CD14-positive monocyte (primary cell): ENCODE data around the gene ZNRF4. TPM values are rescaled to one million over a fixed set of nuclear protein-coding genes. Genes with fewer than 3 reads are reported as not detected.
"Not testable (repeated sequence)": the region's sequence is repeated elsewhere in the genome, so short reads cannot be mapped to it uniquely, and the experiment has no call there.

Experiments used
- DNase-seq, 3 donors: peaks; one replicate each; pipeline ENCODE4 v3.0.0-alpha.2; 2011 to 2022
- H2AFZ ChIP-seq: 2 replicates; pipeline ENCODE4 v1.6.0; 2012; ENCODE audit warnings: mild to moderate bottlenecking, low read depth, low read length, inconsistent platforms; ENCODE audit not compliant: insufficient read depth, poor library complexity, severe bottlenecking
- H3K27ac ChIP-seq, 2 donors: 1 replicate in 1 of 2; 2 replicates in 1 of 2; pipeline ENCODE4 v1.5.1; 2012 to 2013; ENCODE audit warnings: low read length in 2 of 2, control low read depth in 1 of 2, inconsistent platforms in 1 of 2, low read depth in 1 of 2, mild to moderate bottlenecking in 1 of 2
- H3K27me3 ChIP-seq, 2 donors: one replicate each; pipeline versions ENCODE4 v1.6.0 to v1.6.1; 2011 to 2013; ENCODE audit warnings: low read length in 2 of 2; ENCODE audit not compliant: control insufficient read depth in 2 of 2, insufficient read depth in 2 of 2
- H3K36me3 ChIP-seq, 2 donors: replicated peaks in 1 of 2; 1 replicate in 1 of 2; 2 replicates in 1 of 2; pipeline versions ENCODE4 v1.5.1 to v1.6.1; 2012 to 2013; ENCODE audit warnings: low read length in 2 of 2, control low read depth in 1 of 2, inconsistent platforms in 1 of 2, mild to moderate bottlenecking in 1 of 2; ENCODE audit not compliant: insufficient read depth in 2 of 2, control insufficient read depth in 1 of 2
- H3K4me1 ChIP-seq, 2 donors: 1 replicate in 1 of 2; 2 replicates in 1 of 2; pipeline versions ENCODE4 v1.5.1 to v1.6.1; 2012 to 2013; ENCODE audit warnings: low read length in 2 of 2, control low read depth in 1 of 2, inconsistent platforms in 1 of 2, mild to moderate bottlenecking in 1 of 2, moderate library complexity in 1 of 2; ENCODE audit not compliant: insufficient read depth in 2 of 2, control insufficient read depth in 1 of 2
- H3K4me2 ChIP-seq: replicated peaks from 2 replicates; pipeline ENCODE3; 2012; ENCODE audit warnings: low read length, moderate library complexity, mild to moderate bottlenecking; ENCODE audit not compliant: poor library complexity, severe bottlenecking; ENCODE audit errors: extremely low read depth
- H3K4me3 ChIP-seq, 3 experiments: fragments of 200-600 bp in 1 of 3; sonication (generic) in 1 of 3; replicated peaks in 1 of 3; 1 replicate in 2 of 3; 2 replicates in 1 of 3; pipeline ENCODE4 v1.5.1; 2011 to 2013; ENCODE audit warnings: low read length in 3 of 3, mild to moderate bottlenecking in 3 of 3, control low read depth in 2 of 3, low read depth in 2 of 3, inconsistent platforms in 1 of 3, moderate library complexity in 1 of 3
- H3K79me2 ChIP-seq: 2 replicates; pipeline ENCODE4 v1.6.0; 2012; ENCODE audit warnings: mild to moderate bottlenecking, control low read depth, inconsistent platforms, low read length, moderate library complexity; ENCODE audit not compliant: insufficient read depth
- H3K9ac ChIP-seq: 2 replicates; pipeline ENCODE4 v1.6.0; 2017; ENCODE audit warnings: low read length, mild to moderate bottlenecking; ENCODE audit not compliant: insufficient read depth, poor library complexity, severe bottlenecking
- H3K9me3 ChIP-seq, 2 donors: replicated peaks in 1 of 2; 1 replicate in 1 of 2; 2 replicates in 1 of 2; pipeline versions ENCODE4 v1.5.1 to v1.6.1; 2012 to 2013; ENCODE audit warnings: low read length in 2 of 2, control low read depth in 1 of 2; ENCODE audit not compliant: control insufficient read depth in 1 of 2, insufficient read depth in 1 of 2
- H4K20me1 ChIP-seq: 2 replicates; pipeline ENCODE4 v1.6.0; 2012; ENCODE audit warnings: mild to moderate bottlenecking, low read length, control low read depth, moderate library complexity; ENCODE audit not compliant: insufficient read depth
- H3K27ac Mint-ChIP-seq, 7 donors: one replicate each; pipeline ENCODE4 v1.8.0; 2020; ENCODE audit warnings: mild to moderate bottlenecking in 7 of 7, mixed read lengths in 7 of 7, moderate library complexity in 6 of 7, inconsistent platforms in 2 of 7
- H3K27me3 Mint-ChIP-seq, 3 donors: one replicate each; pipeline ENCODE4 v1.8.0; 2021 to 2022; ENCODE audit warnings: low read depth in 3 of 3, mild to moderate bottlenecking in 3 of 3, mixed read lengths in 3 of 3, moderate library complexity in 3 of 3, inconsistent platforms in 1 of 3
- H3K36me3 Mint-ChIP-seq, 2 donors: one replicate each; pipeline ENCODE4 v1.8.0; 2020; ENCODE audit warnings: mixed read lengths in 2 of 2, inconsistent platforms in 1 of 2, mild to moderate bottlenecking in 1 of 2
- H3K4me1 Mint-ChIP-seq: one replicate; pipeline ENCODE4 v1.8.0; 2020; ENCODE audit warnings: mild to moderate bottlenecking, mixed read lengths
- H3K4me3 Mint-ChIP-seq, 2 donors: one replicate each; pipeline ENCODE4 v1.8.0; 2020; ENCODE audit warnings: mild to moderate bottlenecking in 2 of 2, mixed read lengths in 2 of 2, moderate library complexity in 1 of 2
- H3K9me3 Mint-ChIP-seq, 7 donors: one replicate each; pipeline ENCODE4 v1.8.0; 2020 to 2022; ENCODE audit warnings: mixed read lengths in 7 of 7, mild to moderate bottlenecking in 6 of 7, moderate library complexity in 6 of 7, inconsistent platforms in 2 of 7
- CTCF ChIP-seq: fragments of 200-600 bp; IDR thresholded peaks from one replicate; pipeline ENCODE4 v1.8.0; 2022; ENCODE audit warnings: antibody characterized with exemption, mild to moderate bottlenecking
- WGBS: methylation state at CpG from one replicate; pipeline ENCODE4 v1.1.5; 2013; ENCODE audit warnings: missing lambda C conversion rate; ENCODE audit not compliant: insufficient coverage; 5-methylcytosine and 5-hydroxymethylcytosine counted together
- intact Hi-C, 2 donors: fragments of 100-400 bp; cut with micrococcal nuclease; formaldehyde crosslinking; loops; one replicate each; pipeline versions ENCODE4 v1.15.0 to v1.15.1; 2023
- polyA minus RNA-seq: library from RNA; depleted of rRNA, polyadenylated mRNA; stranded (reverse); fragments of >200 nt; gene quantifications from 2 replicates; pipeline ENCODE4 v1.2.3, GENCODE V29; 2012
- polyA plus RNA-seq, 3 donors: library from polyadenylated mRNA; depleted of rRNA in 1 of 3; unstranded in 2 of 3; stranded (reverse) in 1 of 3; fragments of 300-500 nt in 2 of 3; fragments of >200 nt in 1 of 3; fragmentation: Illumina TruSeq in 2 of 3; gene quantifications; 1 replicate in 2 of 3; 2 replicates in 1 of 3; pipeline ENCODE4 v1.2.3, GENCODE V29; 2012 to 2021
- total RNA-seq, 12 experiments: library from RNA in 1 of 12; stranded (reverse) in 1 of 12; fragments of 120-200 nt in 1 of 12; gene quantifications; one replicate each; pipeline ENCODE4 v1.2.4 and lab custom pipeline; 2013 to 2026; ENCODE audit warnings: mixed read lengths in 6 of 12, inconsistent platforms in 1 of 12

ZNRF4 gene
- total RNA-seq (2013): not detected
- polyA plus RNA-seq (not detected), polyA minus RNA-seq (not detected in 2 replicates), total RNA-seq (lab: John Stamatoyannopoulos, UW) (0 to 0.17 (median 0) reads per million in 11 experiments)

GRCh38 chr19:5455367-5456129 lies at the start of gene ZNRF4:
ZNRF4 (plus strand) TSS chr19:5455417; CDS start chr19:5455492, 75 bp downstream.
- H3K27ac Mint-ChIP-seq: no peak within 1 kb of the TSS
- Histone ChIP-seq H3K9me3 (peaks cover 0 to 15% of the 10 kb centered on the region in 2 donors), H3K27me3 (no peaks in the 10 kb centered on the region), H3K4me1 (no peaks in the 10 kb centered on the region), H3K9ac (no peak within 1 kb of the TSS), H3K79me2 (no peaks in the 10 kb centered on the region), H2AFZ (no peak within 1 kb of the TSS), H3K4me3 (no peak within 1 kb of the TSS), H3K4me2 (no peak within 1 kb of the TSS), H4K20me1 (no peaks in the 10 kb centered on the region), H3K27ac (no peak within 1 kb of the TSS), H3K36me3 (no peaks in the 10 kb centered on the region)
- peaks cover 0 to 4% (median 3%) of the 10 kb centered on the region in 3 donors for H3K27me3 Mint-ChIP-seq
- TF ChIP-seq CTCF: no peak
- intact Hi-C loops: no loop called here
- H3K9me3 Mint-ChIP-seq: peaks cover 2 to 18% (median 10%) of the 10 kb centered on the region in 7 donors
- no peaks in the 10 kb centered on the region for H3K36me3 Mint-ChIP-seq
- no peak within 1 kb of the TSS for H3K4me3 Mint-ChIP-seq
- DNase-seq: no peak
- H3K4me1 Mint-ChIP-seq: peaks cover 2% of the 10 kb centered on the region
- WGBS: 94% methylated on average over 62 of the region's 62 CpGs

- H4K20me1 ChIP-seq, H3K36me3 Mint-ChIP-seq, H3K79me2 ChIP-seq, H3K4me1 Mint-ChIP-seq, H3K4me2 ChIP-seq, H3K4me3 Mint-ChIP-seq, H3K27me3 Mint-ChIP-seq, H3K27ac Mint-ChIP-seq, H3K9ac ChIP-seq, H3K4me3 ChIP-seq, H3K9me3 ChIP-seq, H3K36me3 ChIP-seq, H3K27me3 ChIP-seq, DNase-seq, H3K4me1 ChIP-seq, H3K27ac ChIP-seq, H2AFZ ChIP-seq, intact Hi-C loops: not testable (repeated sequence)
- WGBS: 100% methylated on average over 1 of the region's 6 CpGs
- H3K9me3 Mint-ChIP-seq: peaks cover 2 to 15% (median 8%) of the 10 kb centered on the region in 7 donors
These were observed 49.0 kb upstream of the ZNRF4 start for GRCh38 chr19:5406198-5406597.
